PC-9 (cell line): ENCODE results near the gene CROCC2. TPM values are rescaled to one million over a fixed set of nuclear protein-coding genes. Genes with fewer than 3 reads are reported as not detected.

Source experiments
- Bru-seq: library from RNA; stranded (reverse); fragments of 400-500 nt; gene quantifications from one replicate; lab custom pipeline; 2021; lab: Mats Ljungman, UMichigan
- BruChase-seq, 2 experiments: library from RNA; stranded (reverse); fragments of 400-500 nt; gene quantifications; one replicate each; lab custom pipeline; 2021; lab: Mats Ljungman, UMichigan
- BruUV-seq: library from RNA; stranded (reverse); fragments of 400-500 nt; replicated peaks from 2 replicates; lab custom pipeline; 2021; lab: Mats Ljungman, UMichigan
- CTCF ChIA-PET: fragments of 300-600 bp; sonication (Branson Sonifier 250); formaldehyde crosslinking; loops from one replicate; lab custom pipeline; 2022; ENCODE audit warnings: antibody characterized with exemption; lab: Charles Lee
- POLR2A ChIA-PET: fragments of 300-600 bp; sonication (Branson Sonifier 250); formaldehyde crosslinking; loops from one replicate; lab custom pipeline; 2022; ENCODE audit warnings: antibody characterized with exemption; ENCODE audit not compliant: unreplicated experiment; lab: Charles Lee
- DNase-seq, 2 experiments: peaks; one replicate each; pipeline versions ENCODE4 v3.0.0 to v3.0.0-alpha.2; 2015 to 2022; ENCODE audit warnings: mixed read lengths in 1 of 2
- H2AFZ ChIP-seq: fragments of 200-600 bp; sonication (generic); 2 replicates; pipeline ENCODE4 v1.8.1; 2017; ENCODE audit warnings: antibody characterized with exemption
- H3F3A ChIP-seq: fragments of 200-600 bp; sonication (generic); 2 replicates; pipeline ENCODE4 v1.8.1; 2017; ENCODE audit warnings: antibody characterized with exemption, mild to moderate bottlenecking, low read depth; ENCODE audit not compliant: insufficient read depth
- H3K27ac ChIP-seq: fragments of 200-600 bp; sonication (generic); 2 replicates; pipeline ENCODE4 v1.6.1; 2016; ENCODE audit warnings: mixed run types
- H3K27me3 ChIP-seq: fragments of 200-600 bp; sonication (generic); 2 replicates; pipeline ENCODE4 v1.6.1; 2016; ENCODE audit warnings: low read depth, mixed run types; ENCODE audit not compliant: insufficient read depth
- H3K36me3 ChIP-seq: fragments of 200-600 bp; sonication (generic); 2 replicates; pipeline ENCODE4 v1.6.1; 2016; ENCODE audit warnings: low read depth, mixed run types
- H3K4me1 ChIP-seq: fragments of 200-600 bp; sonication (generic); replicated peaks from 2 replicates; pipeline ENCODE4 v1.6.1; 2016; ENCODE audit warnings: mixed run types; ENCODE audit not compliant: insufficient read depth
- H3K4me2 ChIP-seq: fragments of 200-600 bp; sonication (generic); 2 replicates; pipeline ENCODE4 v1.6.1; 2017; ENCODE audit warnings: mixed run types
- H3K4me3 ChIP-seq: fragments of 200-600 bp; sonication (generic); 2 replicates; pipeline ENCODE4 v1.6.1; 2016; ENCODE audit warnings: mixed run types
- H3K79me2 ChIP-seq: fragments of 200-600 bp; sonication (generic); 2 replicates; pipeline ENCODE4 v1.6.1; 2017; ENCODE audit warnings: low read depth, mixed run types
- H3K9me2 ChIP-seq: fragments of 200-600 bp; sonication (generic); 2 replicates; pipeline ENCODE4 v1.8.1; 2017; ENCODE audit warnings: mild to moderate bottlenecking; ENCODE audit not compliant: insufficient read depth
- H3K9me3 ChIP-seq: fragments of 200-600 bp; sonication (generic); 2 replicates; pipeline ENCODE4 v1.8.1; 2016; ENCODE audit warnings: low read depth; ENCODE audit not compliant: insufficient read depth
- H4K20me1 ChIP-seq: fragments of 200-600 bp; sonication (generic); 2 replicates; pipeline ENCODE4 v1.8.1; 2017; ENCODE audit not compliant: insufficient read depth
- CTCF ChIP-seq: fragments of 200-600 bp; sonication (generic); conservative IDR thresholded peaks from 2 replicates; pipeline ENCODE4 v1.6.1; 2017; ENCODE audit warnings: mixed run types, antibody characterized with exemption, mild to moderate bottlenecking, moderate library complexity
- EZH2 ChIP-seq: fragments of 200-600 bp; sonication (generic); IDR thresholded peaks from 2 replicates; pipeline ENCODE4 v1.8.0; 2017; ENCODE audit warnings: antibody characterized with exemption, low read depth
- intact Hi-C: fragments of 100-400 bp; cut with micrococcal nuclease; formaldehyde crosslinking; loops from one replicate; pipeline ENCODE4 v1.10.0; 2022; ENCODE audit not compliant: unreplicated experiment
- long read RNA-seq: library from polyadenylated mRNA; stranded (forward); transcript quantifications from one replicate; pipeline ENCODE4 v2.0.0, GENCODE V29; 2022
- total RNA-seq: library from RNA; stranded (reverse); gene quantifications from 2 replicates; pipeline ENCODE4 v1.2.3, GENCODE V29; 2021

Gene CROCC2
- total RNA-seq (not detected in 2 replicates), Bru-seq, nascent RNA (percentile 4 among the genes with signal in this experiment), BruChase-seq, experiment 1, labeled RNA remaining after a 2-hour chase (percentile 6 among the genes with signal in this experiment), BruChase-seq, experiment 2, labeled RNA remaining after a 6-hour chase (percentile 7 among the genes with signal in this experiment)
- long read RNA-seq: 0 reads

- Histone ChIP-seq H3K9me3 (no peaks in the 10 kb centered on the region), H2AFZ (no peak within 1 kb of the TSS), H3K9me2 (no peaks in the 10 kb centered on the region), H4K20me1 (no peaks in the 10 kb centered on the region), H3K4me2 (no peak within 1 kb of the TSS), H3K79me2 (no peaks in the 10 kb centered on the region), H3K36me3 (no peaks in the 10 kb centered on the region), H3K27ac (no peak within 1 kb of the TSS), H3F3A (no peaks in the 10 kb centered on the region), H3K4me3 (no peak within 1 kb of the TSS), H3K27me3 (no peaks in the 10 kb centered on the region), H3K4me1 (peaks cover 15% of the 10 kb centered on the region)
- ChIA-PET CTCF (no interaction called here), POLR2A (interaction anchor here (0.7 to 1.1 kb wide), 2 partner anchors 10 to 283 kb away, joined by 3 to 12 read pairs; no protein-coding TSS in a partner anchor)
- TF ChIP-seq CTCF (no peak), EZH2 (no peak)
- BruUV-seq: no TSS peak
- intact Hi-C loops: no loop called here
- no peak for DNase-seq
Measured at GRCh38 chr2:240906141-240906910, at the start of gene CROCC2. Gene CROCC2 (plus strand): TSS chr2:240906336. CDS start chr2:240906514, 178 bp downstream.

- POLR2A ChIA-PET: interaction anchor here (0.6 kb wide), 1 partner anchor 38 kb away, joined by 4 read pairs; the partner anchor contains the start of gene MAB21L4
- BruUV-seq: no TSS peak
- Histone ChIP-seq H3K4me1 (0 out of 2 replicates have a peak, but pooled peaks cover 7% of the 10 kb centered on the region), H3K79me2 (no peaks in the 10 kb centered on the region), H3K9me3 (no peaks in the 10 kb centered on the region), H3K27ac (no peak overlapping the region), H3K9me2 (no peaks in the 10 kb centered on the region), H3K36me3 (no peaks in the 10 kb centered on the region), H3K4me2 (no peak overlapping the region), H3F3A (peaks cover 4% of the 10 kb centered on the region; the same call in 1 of the 2 replicates), H4K20me1 (no peaks in the 10 kb centered on the region), H3K4me3 (no peak overlapping the region), H2AFZ (no peak overlapping the region), H3K27me3 (no peaks in the 10 kb centered on the region)
- intact Hi-C loops: loop anchor here (2.0 to 10.0 kb wide), 4 partner anchors 35 to 497 kb away; partner anchors contain the start of genes FARP2 and MTERF4
- DNase-seq: no peak
- TF ChIP-seq EZH2 (no peak), CTCF (0 out of 2 replicates have a peak, but pooled peaks have one; percentile 7)
- CTCF ChIA-PET: interaction anchor here (0.6 to 0.7 kb wide), 2 partner anchors 17 to 134 kb away, joined by 5 read pairs; no protein-coding TSS in a partner anchor
Measured at GRCh38 chr2:240857039-240858008, 48.8 kb upstream of the CROCC2 start.
